ENCODE measurements around the gene RGS17.

RGS17 gene

GRCh38 chr6:153145591-153145990 is 14.5 kb upstream of the RGS17 start:
- Histone ChIP-seq H3K9me3 (ENCODE audit: control insufficient read depth, low read length) (peaks cover 3% of the 10 kb centered on the region), H3K23ac (ENCODE audit: low read length in 2 of 2) (no peak overlapping the region), H3K4me2 (ENCODE audit: low read length, poor library complexity, severe bottlenecking) (no peak overlapping the region), H3K27ac (ENCODE audit: low read length, poor library complexity, severe bottlenecking) (no peak overlapping the region), H4K91ac (ENCODE audit: low read length) (no peak overlapping the region), H2BK12ac (ENCODE audit: low read length in 2 of 2) (no peak overlapping the region), H3K79me1 (replicated peaks; ENCODE audit: low read length, poor library complexity, severe bottlenecking) (no peaks in the 10 kb centered on the region), H3K9ac (ENCODE audit: low read length) (no peak overlapping the region), H2BK120ac (ENCODE audit: low read depth, low read length) (no peak overlapping the region), H2BK5ac (ENCODE audit: low read depth, low read length, poor library complexity, severe bottlenecking) (no peak overlapping the region), H3K4me1 (ENCODE audit: control insufficient read depth, insufficient read depth, low read depth, low read length) (peaks cover 7% of the 10 kb centered on the region), H3K4me3 (ENCODE audit: insufficient read depth in 1 of 2, low read depth in 1 of 2, low read length in 2 of 2) (no peak overlapping the region), H3K14ac (ENCODE audit: low read length in 2 of 2) (no peak overlapping the region), H3K36me3 (ENCODE audit: control insufficient read depth in 1 of 2, insufficient read depth in 2 of 2, low read depth in 1 of 2, low read length in 2 of 2) (no peaks in the 10 kb centered on the region), H3K27me3 (ENCODE audit: control insufficient read depth in 1 of 2, insufficient read depth in 1 of 2, low read length in 2 of 2) (no peaks in the 10 kb centered on the region), H2AK5ac (ENCODE audit: low read length, severe bottlenecking) (no peak overlapping the region), H3K18ac (ENCODE audit: low read depth in 1 of 2, low read length in 2 of 2) (no peak overlapping the region), H4K8ac (ENCODE audit: low read length) (no peak overlapping the region), H2BK15ac (ENCODE audit: low read depth, poor library complexity, severe bottlenecking) (no peak overlapping the region), H3K4ac (ENCODE audit: low read depth in 1 of 2, low read length in 2 of 2) (no peak overlapping the region), H2AFZ (ENCODE audit: low read depth, low read length) (no peak overlapping the region)
- DNase-seq: no peak
- WGBS: 69% methylated on average over 4 of the region's 4 CpGs

GRCh38 chr6:153143200-153143599 is 12.1 kb upstream of the RGS17 start:
- DNase-seq: no peak
- H4K8ac ChIP-seq (ENCODE audit: low read length): no peak overlapping the region
- no peak overlapping the region for H3K4me3 ChIP-seq (ENCODE audit: insufficient read depth in 1 of 2, low read depth in 1 of 2, low read length in 2 of 2)
- H4K91ac ChIP-seq (ENCODE audit: low read length): no peak overlapping the region
- 88% methylated on average over 4 of the region's 4 CpGs for WGBS
- H3K23ac ChIP-seq (ENCODE audit: low read length in 2 of 2): no peak overlapping the region
- no peak overlapping the region for H2BK15ac ChIP-seq (ENCODE audit: low read depth, poor library complexity, severe bottlenecking)
- no peak overlapping the region for H3K4me2 ChIP-seq (ENCODE audit: low read length, poor library complexity, severe bottlenecking)
- H2AFZ ChIP-seq (ENCODE audit: low read depth, low read length): no peak overlapping the region
- H3K4ac ChIP-seq (ENCODE audit: low read depth in 1 of 2, low read length in 2 of 2): no peak overlapping the region
- no peak overlapping the region for H2BK5ac ChIP-seq (ENCODE audit: low read depth, low read length, poor library complexity, severe bottlenecking)
- H3K14ac ChIP-seq (ENCODE audit: low read length in 2 of 2): no peak overlapping the region
- no peaks in the 10 kb centered on the region for H3K79me1 ChIP-seq (replicated peaks; ENCODE audit: low read length, poor library complexity, severe bottlenecking)
- H3K27ac ChIP-seq (ENCODE audit: low read length, poor library complexity, severe bottlenecking): no peak overlapping the region
- no peaks in the 10 kb centered on the region for H3K9me3 ChIP-seq (ENCODE audit: control insufficient read depth, low read length)
- no peaks in the 10 kb centered on the region for H3K4me1 ChIP-seq (ENCODE audit: control insufficient read depth, insufficient read depth, low read depth, low read length)
- no peak overlapping the region for H3K9ac ChIP-seq (ENCODE audit: low read length)
- H2AK5ac ChIP-seq (ENCODE audit: low read length, severe bottlenecking): no peak overlapping the region
- H3K18ac ChIP-seq (ENCODE audit: low read depth in 1 of 2, low read length in 2 of 2): no peak overlapping the region
- H2BK120ac ChIP-seq (ENCODE audit: low read depth, low read length): no peak overlapping the region
- H2BK12ac ChIP-seq (ENCODE audit: low read length in 2 of 2): no peak overlapping the region
- no peaks in the 10 kb centered on the region for H3K36me3 ChIP-seq (ENCODE audit: control insufficient read depth in 1 of 2, insufficient read depth in 2 of 2, low read depth in 1 of 2, low read length in 2 of 2)
- H3K27me3 ChIP-seq (ENCODE audit: control insufficient read depth in 1 of 2, insufficient read depth in 1 of 2, low read length in 2 of 2): no peaks in the 10 kb centered on the region

- no peak overlapping the region for H3K27ac ChIP-seq (ENCODE audit: low read length, poor library complexity, severe bottlenecking)
- H3K79me1 ChIP-seq (replicated peaks; ENCODE audit: low read length, poor library complexity, severe bottlenecking): no peaks in the 10 kb centered on the region
- H3K4me3 ChIP-seq (ENCODE audit: insufficient read depth in 1 of 2, low read depth in 1 of 2, low read length in 2 of 2): no peak overlapping the region
- H2BK120ac ChIP-seq (ENCODE audit: low read depth, low read length): no peak overlapping the region
- no peak for DNase-seq
- H2BK5ac ChIP-seq (ENCODE audit: low read depth, low read length, poor library complexity, severe bottlenecking): no peak overlapping the region
- H3K18ac ChIP-seq (ENCODE audit: low read depth in 1 of 2, low read length in 2 of 2): no peak overlapping the region
- H3K9me3 ChIP-seq (ENCODE audit: control insufficient read depth, low read length): no peaks in the 10 kb centered on the region
- no peak overlapping the region for H4K8ac ChIP-seq (ENCODE audit: low read length)
- no peak overlapping the region for H3K9ac ChIP-seq (ENCODE audit: low read length)
- no peak overlapping the region for H2AFZ ChIP-seq (ENCODE audit: low read depth, low read length)
- H2AK5ac ChIP-seq (ENCODE audit: low read length, severe bottlenecking): no peak overlapping the region
- no peaks in the 10 kb centered on the region for H3K36me3 ChIP-seq (ENCODE audit: control insufficient read depth in 1 of 2, insufficient read depth in 2 of 2, low read depth in 1 of 2, low read length in 2 of 2)
- WGBS: 90% methylated on average over 2 of the region's 2 CpGs
- H4K91ac ChIP-seq (ENCODE audit: low read length): no peak overlapping the region
- no peak overlapping the region for H3K23ac ChIP-seq (ENCODE audit: low read length in 2 of 2)
- no peaks in the 10 kb centered on the region for H3K4me1 ChIP-seq (ENCODE audit: control insufficient read depth, insufficient read depth, low read depth, low read length)
- no peak overlapping the region for H3K14ac ChIP-seq (ENCODE audit: low read length in 2 of 2)
- no peak overlapping the region for H3K4me2 ChIP-seq (ENCODE audit: low read length, poor library complexity, severe bottlenecking)
- no peak overlapping the region for H2BK12ac ChIP-seq (ENCODE audit: low read length in 2 of 2)
- no peak overlapping the region for H3K4ac ChIP-seq (ENCODE audit: low read depth in 1 of 2, low read length in 2 of 2)
- no peaks in the 10 kb centered on the region for H3K27me3 ChIP-seq (ENCODE audit: control insufficient read depth in 1 of 2, insufficient read depth in 1 of 2, low read length in 2 of 2)
- no peak overlapping the region for H2BK15ac ChIP-seq (ENCODE audit: low read depth, poor library complexity, severe bottlenecking)
Observed at GRCh38 chr6:153140299-153140698, 9.2 kb upstream of the RGS17 start.

GRCh38 chr6:153138930-153139329 is 7.8 kb upstream of the RGS17 start:
- Histone ChIP-seq H3K14ac (ENCODE audit: low read length in 2 of 2) (no peak overlapping the region), H3K4ac (ENCODE audit: low read depth in 1 of 2, low read length in 2 of 2) (no peak overlapping the region), H3K9ac (ENCODE audit: low read length) (no peak overlapping the region), H3K4me1 (ENCODE audit: control insufficient read depth, insufficient read depth, low read depth, low read length) (no peaks in the 10 kb centered on the region), H3K23ac (ENCODE audit: low read length in 2 of 2) (no peak overlapping the region), H3K27me3 (ENCODE audit: control insufficient read depth in 1 of 2, insufficient read depth in 1 of 2, low read length in 2 of 2) (no peaks in the 10 kb centered on the region), H3K18ac (ENCODE audit: low read depth in 1 of 2, low read length in 2 of 2) (no peak overlapping the region), H4K91ac (ENCODE audit: low read length) (no peak overlapping the region), H2AK5ac (ENCODE audit: low read length, severe bottlenecking) (no peak overlapping the region), H2BK15ac (ENCODE audit: low read depth, poor library complexity, severe bottlenecking) (no peak overlapping the region), H3K27ac (ENCODE audit: low read length, poor library complexity, severe bottlenecking) (no peak overlapping the region), H2BK12ac (ENCODE audit: low read length in 2 of 2) (no peak overlapping the region), H3K4me2 (ENCODE audit: low read length, poor library complexity, severe bottlenecking) (no peak overlapping the region), H3K36me3 (ENCODE audit: control insufficient read depth in 1 of 2, insufficient read depth in 2 of 2, low read depth in 1 of 2, low read length in 2 of 2) (no peaks in the 10 kb centered on the region), H2BK5ac (ENCODE audit: low read depth, low read length, poor library complexity, severe bottlenecking) (no peak overlapping the region), H2AFZ (ENCODE audit: low read depth, low read length) (no peak overlapping the region), H3K4me3 (ENCODE audit: insufficient read depth in 1 of 2, low read depth in 1 of 2, low read length in 2 of 2) (no peak overlapping the region), H3K79me1 (replicated peaks; ENCODE audit: low read length, poor library complexity, severe bottlenecking) (no peaks in the 10 kb centered on the region), H2BK120ac (ENCODE audit: low read depth, low read length) (no peak overlapping the region), H4K8ac (ENCODE audit: low read length) (no peak overlapping the region), H3K9me3 (ENCODE audit: control insufficient read depth, low read length) (no peaks in the 10 kb centered on the region)
- no peak for DNase-seq
- 100% methylated on average over 1 of the region's 1 CpG for WGBS

Data from mesenchymal stem cell (in vitro differentiated cells and primary cell).